Ishikawa (cell line): ENCODE data around the gene PGAP3.

Source experiments
- CEBPB ChIP-seq: IDR thresholded peaks from 2 replicates; pipeline ENCODE4 v1.6.1; 2012
- USF1 ChIP-seq: IDR thresholded peaks from 2 replicates; pipeline ENCODE4 v1.6.1; 2012
- TF ChIP-seq, protein P1 (sequence below): IDR thresholded peaks from 2 replicates; pipeline ENCODE4 v1.6.1; 2012; ENCODE audit warnings: low read depth, mild to moderate bottlenecking

DNA sequence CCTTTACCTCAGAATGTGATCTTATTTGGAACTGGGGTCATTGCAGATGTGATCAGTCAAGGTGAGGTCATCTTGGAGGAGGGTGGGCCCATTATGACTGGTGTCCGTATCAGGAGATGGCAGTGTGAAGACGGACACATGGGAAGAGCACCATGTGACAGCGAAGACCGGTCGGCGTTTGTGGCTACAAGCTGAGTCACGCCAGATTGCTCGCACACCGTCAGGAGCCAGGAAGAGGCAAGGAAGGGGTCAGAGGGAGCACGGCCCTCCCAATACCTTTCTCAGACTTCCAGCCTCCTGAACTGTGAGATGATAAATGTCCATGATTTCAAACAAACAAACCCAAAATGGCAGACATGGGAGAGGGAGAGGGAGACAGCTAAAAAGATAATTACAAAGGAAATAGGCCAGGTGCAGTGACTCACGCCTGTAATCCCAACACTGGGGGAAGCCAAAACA is 37.7 kb downstream of the PGAP3 start:
- TF ChIP-seq CEBPB (no peak), USF1 (no peak)
- TF ChIP-seq, protein P1, sequence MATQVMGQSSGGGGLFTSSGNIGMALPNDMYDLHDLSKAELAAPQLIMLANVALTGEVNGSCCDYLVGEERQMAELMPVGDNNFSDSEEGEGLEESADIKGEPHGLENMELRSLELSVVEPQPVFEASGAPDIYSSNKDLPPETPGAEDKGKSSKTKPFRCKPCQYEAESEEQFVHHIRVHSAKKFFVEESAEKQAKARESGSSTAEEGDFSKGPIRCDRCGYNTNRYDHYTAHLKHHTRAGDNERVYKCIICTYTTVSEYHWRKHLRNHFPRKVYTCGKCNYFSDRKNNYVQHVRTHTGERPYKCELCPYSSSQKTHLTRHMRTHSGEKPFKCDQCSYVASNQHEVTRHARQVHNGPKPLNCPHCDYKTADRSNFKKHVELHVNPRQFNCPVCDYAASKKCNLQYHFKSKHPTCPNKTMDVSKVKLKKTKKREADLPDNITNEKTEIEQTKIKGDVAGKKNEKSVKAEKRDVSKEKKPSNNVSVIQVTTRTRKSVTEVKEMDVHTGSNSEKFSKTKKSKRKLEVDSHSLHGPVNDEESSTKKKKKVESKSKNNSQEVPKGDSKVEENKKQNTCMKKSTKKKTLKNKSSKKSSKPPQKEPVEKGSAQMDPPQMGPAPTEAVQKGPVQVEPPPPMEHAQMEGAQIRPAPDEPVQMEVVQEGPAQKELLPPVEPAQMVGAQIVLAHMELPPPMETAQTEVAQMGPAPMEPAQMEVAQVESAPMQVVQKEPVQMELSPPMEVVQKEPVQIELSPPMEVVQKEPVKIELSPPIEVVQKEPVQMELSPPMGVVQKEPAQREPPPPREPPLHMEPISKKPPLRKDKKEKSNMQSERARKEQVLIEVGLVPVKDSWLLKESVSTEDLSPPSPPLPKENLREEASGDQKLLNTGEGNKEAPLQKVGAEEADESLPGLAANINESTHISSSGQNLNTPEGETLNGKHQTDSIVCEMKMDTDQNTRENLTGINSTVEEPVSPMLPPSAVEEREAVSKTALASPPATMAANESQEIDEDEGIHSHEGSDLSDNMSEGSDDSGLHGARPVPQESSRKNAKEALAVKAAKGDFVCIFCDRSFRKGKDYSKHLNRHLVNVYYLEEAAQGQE: no peak
